ENCODE data around the gene SOAT2.
"Not testable (repeated sequence)": the region's sequence is repeated elsewhere in the genome, so short reads cannot be mapped to it uniquely, and the experiment has no call there.

Gene SOAT2

GRCh38 chr12:53133722-53134121, 30.4 kb downstream of the SOAT2 start:
- DNase-seq (ENCODE audit: low read depth, low spot score), result no peak

DNA sequence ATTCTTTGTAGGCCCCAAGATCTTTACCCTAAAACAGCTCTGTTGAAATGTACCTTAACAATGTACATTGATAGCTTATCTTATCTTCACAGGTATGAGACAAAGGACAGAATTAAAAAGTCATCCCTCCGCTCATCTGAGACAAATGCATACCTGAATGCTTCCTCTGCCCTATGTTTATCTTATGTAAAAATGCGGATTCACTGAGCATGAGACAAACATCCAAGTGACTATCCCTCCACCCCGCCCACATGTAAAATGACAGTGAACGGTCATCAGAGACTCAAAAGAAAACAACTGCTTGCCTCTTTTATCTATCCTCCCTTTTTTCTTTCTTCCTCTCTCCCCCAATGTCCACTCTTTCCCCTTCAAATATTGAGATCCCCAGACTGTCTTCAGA, 40.1 kb downstream of the SOAT2 start:
- no peak for DNase-seq (ENCODE audit: low read depth, low spot score)

GRCh38 chr12:53145383-53146260, 42.3 kb downstream of the SOAT2 start:
- DNase-seq (ENCODE audit: low read depth, low spot score), result no peak

DNA sequence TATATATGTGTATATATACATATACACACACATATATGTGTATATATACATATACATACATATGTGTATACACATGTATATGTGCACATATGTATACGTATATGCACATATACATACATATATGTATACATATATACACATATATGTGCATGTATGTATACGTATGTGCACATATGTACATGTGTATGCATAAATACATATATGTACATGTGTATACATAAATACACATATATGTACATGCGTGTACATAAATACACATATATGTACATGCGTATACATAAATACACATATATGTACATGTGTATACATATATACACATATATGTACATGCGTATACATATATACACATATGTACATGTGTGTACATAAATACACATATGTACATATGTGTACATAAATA, 43.9 kb downstream of the SOAT2 start:
- no peak for DNase-seq (ENCODE audit: low read depth, low spot score)

- DNase-seq (ENCODE audit: low read depth, low spot score), result no peak
Measured at GRCh38 chr12:53147653-53148052, 44.4 kb downstream of the SOAT2 start.

- DNase-seq (ENCODE audit: low read depth, low spot score), result no peak
Measured at GRCh38 chr12:53151039-53151438, 47.8 kb downstream of the SOAT2 start.

- no peak for DNase-seq (ENCODE audit: low read depth, low spot score)
Measured at GRCh38 chr12:53152390-53152789, 49.1 kb downstream of the SOAT2 start.

- peak; percentile 93 for DNase-seq (ENCODE audit: low read depth, low spot score)
Measured at GRCh38 chr12:53159195-53159839, 56.0 kb downstream of the SOAT2 start.

- DNase-seq (ENCODE audit: low read depth, low spot score), result no peak
Measured at GRCh38 chr12:53160000-53160399, 56.7 kb downstream of the SOAT2 start.

- DNase-seq (ENCODE audit: low read depth, low spot score), result peak; percentile 19
Measured at GRCh38 chr12:53160673-53161072, 57.4 kb downstream of the SOAT2 start.

GRCh38 chr12:53161119-53161911, 58.0 kb downstream of the SOAT2 start:
- DNase-seq (ENCODE audit: low read depth, low spot score), result no peak

- not testable (repeated sequence) for DNase-seq (ENCODE audit: low read depth, low spot score)
Measured at GRCh38 chr12:53163008-53163407, 59.7 kb downstream of the SOAT2 start.

DNA sequence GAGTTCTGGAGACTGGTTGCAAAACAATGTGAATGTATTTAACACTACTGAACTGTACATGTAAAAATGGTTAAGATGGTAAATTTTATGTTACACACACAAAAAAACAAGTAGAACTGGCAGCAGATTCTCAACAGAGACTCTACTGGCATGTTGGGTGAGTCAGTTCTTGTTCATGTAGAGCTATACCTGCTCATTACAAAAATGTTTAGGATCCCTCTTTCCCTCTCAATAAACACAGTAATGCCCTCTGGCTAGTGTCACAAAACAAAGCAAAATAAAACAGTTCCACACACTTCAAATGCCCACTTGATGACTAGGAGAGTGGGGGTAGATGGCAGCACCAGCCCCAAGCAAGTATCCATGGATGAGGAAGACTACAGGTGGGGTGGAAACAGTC, 63.6 kb downstream of the SOAT2 start:
- no peak for DNase-seq (ENCODE audit: low read depth, low spot score)

- no peak for DNase-seq (ENCODE audit: low read depth, low spot score)
Measured at GRCh38 chr12:53169644-53170043, 66.4 kb downstream of the SOAT2 start.

DNA sequence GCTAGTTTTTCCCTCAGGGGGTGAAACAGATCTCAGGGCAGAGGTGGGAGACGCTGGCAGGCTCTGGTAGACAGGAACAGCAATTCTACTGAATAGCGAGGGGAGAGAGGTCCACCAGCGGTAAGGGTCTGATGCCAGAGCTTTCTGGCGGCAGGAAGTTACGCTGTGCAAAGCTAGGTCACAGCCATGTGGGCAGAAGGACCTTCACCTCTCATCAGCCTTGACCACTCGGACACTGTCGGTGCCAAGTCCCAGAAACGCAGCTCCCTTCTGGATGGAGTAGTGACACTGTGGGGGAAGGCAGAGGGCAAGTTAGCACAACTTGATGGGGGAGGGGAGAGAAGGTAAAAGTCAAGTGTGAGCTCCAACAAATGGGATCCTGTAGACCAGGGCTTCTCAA, 66.9 kb downstream of the SOAT2 start:
- DNase-seq (ENCODE audit: low read depth, low spot score), result no peak

GRCh38 chr12:53170876-53171724, 67.8 kb downstream of the SOAT2 start:
- peak; percentile 45 for DNase-seq (ENCODE audit: low read depth, low spot score)

DNA sequence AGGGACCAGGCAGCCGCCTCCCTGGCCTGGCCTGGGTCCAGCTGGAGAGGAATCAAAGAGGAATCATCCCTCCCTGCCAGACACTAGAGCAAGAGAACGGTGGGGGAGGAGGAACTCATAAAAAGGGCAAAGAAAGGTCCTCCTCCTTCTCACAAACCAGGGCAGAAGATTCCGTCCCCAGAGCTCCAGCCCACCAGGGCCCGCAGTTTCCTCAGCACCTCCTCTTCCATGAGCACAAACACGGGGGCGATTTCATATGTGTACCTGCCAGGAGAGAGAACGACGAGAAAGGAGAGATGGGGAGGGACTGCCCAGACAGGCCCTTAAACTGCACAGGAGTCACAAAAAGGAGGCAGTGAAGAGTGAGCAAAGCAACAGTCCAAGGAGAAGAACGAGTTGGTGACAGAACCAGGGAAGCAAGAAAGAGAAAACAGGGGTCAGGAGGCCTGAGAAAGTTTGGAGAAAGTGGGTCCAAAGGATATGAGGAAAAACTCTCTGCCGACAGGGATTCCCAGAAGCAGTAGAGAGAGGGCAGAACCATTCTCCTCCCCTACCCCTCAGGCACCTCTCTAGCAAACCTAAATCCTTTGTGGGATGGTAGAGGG, 68.5 kb downstream of the SOAT2 start:
- DNase-seq (ENCODE audit: low read depth, low spot score), result no peak

DNA sequence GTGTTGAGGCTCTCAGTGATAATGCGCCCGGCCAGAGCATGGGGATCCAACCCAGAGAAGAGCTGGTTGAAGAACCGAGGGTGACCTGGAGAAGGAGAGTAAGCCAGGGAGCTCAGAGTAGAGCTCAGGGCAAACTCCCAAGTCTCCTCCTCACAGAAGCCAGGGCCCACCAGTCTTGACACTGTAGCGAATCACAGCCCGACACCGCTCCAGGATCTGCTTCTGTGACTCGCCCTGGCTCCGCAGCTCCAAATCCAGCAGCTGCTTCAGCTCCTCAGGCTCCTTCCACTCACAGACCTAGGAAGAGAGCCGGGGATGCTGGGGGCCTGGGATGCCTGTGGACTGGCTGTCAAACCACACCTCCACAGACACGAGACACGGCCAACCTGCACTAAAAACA, 69.1 kb downstream of the SOAT2 start:
- DNase-seq (ENCODE audit: low read depth, low spot score), result peak; percentile 42

DNA sequence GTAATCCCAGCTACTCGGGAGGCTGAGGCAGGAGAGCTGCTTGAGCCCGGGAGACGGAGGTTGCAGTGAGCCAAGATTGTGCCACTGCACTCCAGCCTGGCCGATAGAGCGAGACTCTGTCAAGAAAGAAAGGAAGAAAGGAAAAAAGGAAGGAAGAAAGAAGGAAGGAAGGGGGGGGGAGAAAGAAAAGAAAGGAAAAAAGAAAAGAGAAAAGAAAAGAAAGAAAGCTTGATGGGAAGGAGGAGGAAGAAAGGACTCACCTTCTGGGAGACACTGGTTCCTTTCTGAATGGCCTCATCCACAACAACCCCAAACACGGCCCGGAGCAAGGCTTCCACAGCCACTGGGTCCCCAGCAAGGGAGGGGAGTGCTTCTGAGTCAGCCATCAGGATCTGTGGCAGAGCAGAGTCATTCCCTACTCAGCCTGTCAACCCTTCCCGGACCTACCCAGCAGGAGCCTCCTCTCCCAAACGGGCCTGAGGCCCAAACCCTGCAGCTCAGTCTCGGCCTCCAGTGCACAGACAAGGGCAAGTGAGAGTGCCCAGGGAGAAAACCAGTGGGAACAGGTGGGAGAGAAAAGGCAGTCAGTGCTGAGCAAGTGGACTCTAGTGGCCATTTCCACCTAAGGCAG, 69.9 kb downstream of the SOAT2 start:
- peak; percentile 48 for DNase-seq (ENCODE audit: low read depth, low spot score)
